Stimulated activated CD4-positive, alpha-beta T cell treated with anti-CD3 and anti-CD28 coated beads, Interleukin-12 subunit alpha, Interleukin-12 subunit beta, amount 100 ng/mL, for 24 hours (primary cell): ENCODE measurements around the gene MAMDC4.
A peak's percentile ranks its signal among the peaks of the same experiment; 100 is the strongest.

ENCODE experiments used
- DNase-seq, 2 experiments: peaks; one replicate each; pipeline ENCODE4 v3.0.0-alpha.2; 2020; ENCODE audit warnings: low read depth in 2 of 2

The MAMDC4 gene

GRCh38 chr9:136886610-136887597 is 34.8 kb downstream of the MAMDC4 start:
- peak in 1 of 2 experiments; percentile 23 for DNase-seq

GRCh38 chr9:136888454-136888853 is 36.3 kb downstream of the MAMDC4 start:
- no peak for DNase-seq

GRCh38 chr9:136889858-136890257 is 37.7 kb downstream of the MAMDC4 start:
- DNase-seq, result no peak

GRCh38 chr9:136890661-136891060 is 38.5 kb downstream of the MAMDC4 start:
- no peak for DNase-seq

DNA sequence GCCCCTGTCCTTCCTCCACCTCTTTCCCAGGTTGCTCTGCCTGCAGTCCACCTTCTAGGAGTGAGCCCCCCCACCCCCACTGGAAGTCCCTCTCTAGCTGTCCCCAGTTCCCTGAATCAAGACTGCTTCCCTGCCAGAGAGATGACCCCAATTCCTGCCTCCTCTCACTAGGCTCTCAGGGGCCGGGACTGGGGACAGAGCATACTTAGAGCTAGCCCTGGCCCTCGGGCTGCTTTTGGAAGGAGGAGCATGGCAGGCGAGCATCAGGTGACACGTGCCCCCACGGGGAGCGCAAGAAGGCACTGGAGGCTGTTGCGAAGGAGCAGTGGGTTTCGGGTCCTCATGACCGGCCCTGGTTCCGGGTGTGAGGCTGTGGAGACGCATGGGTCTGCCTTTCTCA is 43.9 kb downstream of the MAMDC4 start:
- no peak for DNase-seq

GRCh38 chr9:136898483-136899100 is 46.4 kb downstream of the MAMDC4 start:
- no peak for DNase-seq

DNA sequence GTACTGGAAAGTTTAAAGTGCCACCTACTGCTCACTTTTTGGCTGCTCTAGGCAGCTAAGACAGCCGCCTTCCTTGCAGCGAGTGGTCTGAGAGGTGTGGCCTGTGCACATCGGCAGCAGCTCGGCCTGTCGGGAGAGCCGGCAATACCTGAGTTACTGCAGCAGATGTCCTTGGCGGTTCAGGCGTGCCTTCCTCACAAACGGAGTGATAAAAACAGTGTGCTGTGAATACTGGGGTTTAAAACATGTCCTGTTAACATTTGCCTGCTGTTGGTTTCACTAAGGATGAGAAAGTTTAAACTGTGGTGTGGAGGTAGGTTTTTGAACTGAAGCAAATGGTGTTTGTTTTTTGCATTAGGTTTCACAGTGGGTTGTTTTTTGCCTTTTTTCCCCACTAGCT is 47.0 kb downstream of the MAMDC4 start:
- no peak for DNase-seq

DNA sequence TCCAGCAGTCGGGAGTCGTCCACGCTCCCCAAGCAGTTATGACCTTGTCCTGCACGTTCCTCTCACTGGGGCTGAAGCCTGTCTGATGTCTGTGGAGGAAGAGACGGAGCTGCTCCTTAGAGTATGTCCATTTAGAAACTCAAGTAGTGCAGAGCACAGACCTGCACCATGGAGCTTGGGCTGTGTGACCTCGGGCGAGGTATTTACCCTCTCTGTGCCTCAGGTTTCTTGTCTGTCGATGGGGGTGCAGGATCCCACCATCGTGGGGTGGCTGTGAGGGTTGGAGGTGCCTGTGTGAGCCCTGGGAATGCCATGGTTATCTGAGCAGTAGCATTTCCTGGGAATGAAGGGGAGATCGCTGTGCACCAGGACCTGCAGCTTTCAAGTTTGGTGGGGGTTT is 48.4 kb downstream of the MAMDC4 start:
- DNase-seq, result no peak

GRCh38 chr9:136900988-136901515 is 48.9 kb downstream of the MAMDC4 start:
- no peak for DNase-seq

- peak; percentile 57 to 78 for DNase-seq
Measured at GRCh38 chr9:136901516-136902258, 49.5 kb downstream of the MAMDC4 start.

DNA sequence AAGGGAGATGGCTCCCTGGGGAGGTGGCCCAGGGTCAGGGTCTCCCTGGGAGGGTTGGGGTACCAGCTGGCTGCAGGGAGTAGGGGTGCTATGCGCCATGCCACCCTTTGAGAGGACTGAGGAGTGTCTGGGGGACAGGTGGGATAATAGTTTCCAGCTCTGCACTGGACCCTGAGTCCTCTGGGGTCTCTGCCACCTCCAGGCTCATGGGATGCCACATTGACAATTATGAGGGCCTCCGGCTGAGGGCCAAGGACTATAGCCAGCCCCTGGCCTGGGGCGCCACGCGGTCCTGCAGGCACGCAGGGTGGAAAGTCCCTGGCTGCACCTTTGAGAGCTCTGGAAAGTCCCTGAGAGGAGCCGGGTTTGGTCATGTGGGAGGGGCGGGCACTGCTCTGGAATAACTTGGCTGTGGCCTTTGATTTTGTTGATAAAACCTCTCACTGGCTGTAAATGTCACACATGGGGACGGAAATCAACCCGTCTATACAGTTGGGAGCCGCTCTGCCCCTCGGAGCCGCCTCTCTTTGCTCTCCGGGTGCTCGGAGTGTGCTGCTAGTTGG is 50.2 kb downstream of the MAMDC4 start:
- DNase-seq, result peak; percentile 79 to 88

DNA sequence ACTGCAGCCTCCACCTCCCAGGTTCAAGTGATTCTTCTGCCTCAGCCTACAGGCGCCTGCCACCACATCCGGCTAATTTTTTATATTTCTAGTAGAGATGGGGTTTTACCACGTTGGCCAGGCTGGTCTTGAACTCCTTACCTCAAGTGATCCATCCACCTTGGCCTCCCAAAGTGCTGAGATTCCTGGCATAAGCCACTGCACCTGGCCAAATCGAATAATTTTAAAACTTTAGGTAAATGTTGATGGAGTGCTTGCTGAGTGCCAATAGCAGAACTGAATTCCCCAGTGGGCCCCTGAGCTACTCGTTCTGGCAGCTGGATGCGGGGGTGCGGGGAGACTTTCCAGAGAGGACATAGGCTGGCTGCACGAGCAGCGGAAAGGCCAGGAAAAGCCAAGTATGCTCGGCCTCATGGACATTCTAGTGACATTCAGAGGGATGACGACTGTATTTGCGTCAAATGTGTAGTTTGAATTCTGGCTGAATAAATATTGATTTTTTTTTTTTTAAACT is 51.0 kb downstream of the MAMDC4 start:
- DNase-seq, result no peak

DNA sequence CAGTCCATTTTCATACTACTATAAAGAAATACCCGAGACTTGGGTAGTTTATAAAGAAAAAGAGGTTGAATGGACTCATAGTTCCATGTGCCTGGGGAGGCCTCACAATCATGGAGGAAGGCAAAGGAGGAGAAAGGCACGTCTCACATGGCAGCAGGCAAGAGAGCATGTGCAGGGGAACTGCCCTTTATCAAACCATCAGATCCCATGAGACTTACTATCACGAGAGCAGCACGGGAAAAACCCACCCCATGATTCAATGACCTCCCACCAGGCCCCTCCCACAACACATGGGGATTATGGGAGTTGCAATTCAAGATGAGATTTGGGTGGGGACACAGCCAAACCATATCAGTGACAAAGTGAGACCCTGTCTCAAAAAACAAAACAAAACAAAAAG is 54.1 kb downstream of the MAMDC4 start:
- DNase-seq, result no peak

- no peak for DNase-seq
Measured at GRCh38 chr9:136907011-136907914, 55.1 kb downstream of the MAMDC4 start.
